Hypothalamus (tissue), 51 donors: ENCODE data around the gene ELAVL2.

Experiments used
- DNase-seq, 51 donors: peaks; one replicate each; lab custom pipeline; 2025; lab: John Stamatoyannopoulos, UW

ELAVL2 gene

GRCh38 chr9:23826120-23826629 is at the start of gene ELAVL2:
Gene ELAVL2 (minus strand): TSS chr9:23826240. CDS start chr9:23762234, 64,006 bp downstream.
- peak in 50 of 51 donors; percentile 22 to 94 (median 85) for DNase-seq

- no peak for DNase-seq
These were observed 32.2 kb upstream of the ELAVL2 start for GRCh38 chr9:23858234-23858633.

- no peak for DNase-seq
These were observed 30.0 kb upstream of the ELAVL2 start for GRCh38 chr9:23855873-23856604.

GRCh38 chr9:23850690-23851629 is 24.9 kb upstream of the ELAVL2 start:
- DNase-seq: peak in 3 of 51 donors; percentile 3 to 20 (median 14)

GRCh38 chr9:23850242-23850689 is 24.2 kb upstream of the ELAVL2 start:
- peak in 1 of 51 donors; percentile 6 for DNase-seq

- no peak for DNase-seq
These were observed 23.5 kb upstream of the ELAVL2 start for GRCh38 chr9:23849379-23850035.

GRCh38 chr9:23842565-23843129 is 16.6 kb upstream of the ELAVL2 start:
- DNase-seq: no peak

- DNase-seq: no peak
These were observed 15.3 kb upstream of the ELAVL2 start for GRCh38 chr9:23841304-23841703.

GRCh38 chr9:23837038-23837437 is 11.0 kb upstream of the ELAVL2 start:
- no peak for DNase-seq

- no peak for DNase-seq
These were observed 5.1 kb upstream of the ELAVL2 start for GRCh38 chr9:23830929-23831730.

- DNase-seq: no peak
These were observed 4.4 kb upstream of the ELAVL2 start for GRCh38 chr9:23830476-23830805.

- DNase-seq: no peak
These were observed 3.8 kb upstream of the ELAVL2 start for GRCh38 chr9:23829580-23830475.

GRCh38 chr9:23825700-23826099 is 340 bp downstream of the ELAVL2 start:
- DNase-seq: no peak

- peak in 3 of 51 donors; percentile 4 to 42 (median 8) for DNase-seq
These were observed 1.0 kb downstream of the ELAVL2 start for GRCh38 chr9:23824830-23825591.

GRCh38 chr9:23823986-23824829 is 1.8 kb downstream of the ELAVL2 start:
- peak in 2 of 51 donors; percentile 5 to 6 for DNase-seq

- DNase-seq: no peak
These were observed 2.8 kb downstream of the ELAVL2 start for GRCh38 chr9:23823269-23823668.
